Heart left ventricle (tissue), 16 donors: Measurements from ENCODE around the gene EDN3. TPM values are rescaled to one million over a fixed set of nuclear protein-coding genes. Genes with fewer than 3 reads are reported as not detected.

ENCODE experiments used
- ATAC-seq, 4 donors: fragments of 200-7000 bp; cut with Tn5 transposase; one replicate each; pipeline ENCODE4 v1.9.1; 2020 to 2022; ENCODE audit warnings: moderate library complexity in 4 of 4, mild to moderate bottlenecking in 3 of 4, moderate number of reproducible peaks in 1 of 4
- DNase-seq, 5 donors: peaks; one replicate each; pipeline ENCODE4 v3.0.0-alpha.2; 2020
- H3K27ac ChIP-seq, 12 donors: fragments of 200-600 bp; sonication (generic) in 4 of 12; one replicate each; pipeline versions ENCODE4 v1.5.0 to v1.8.0; 2016 to 2022; ENCODE audit warnings: mild to moderate bottlenecking in 2 of 12
- H3K27me3 ChIP-seq, 9 donors: fragments of 200-600 bp; sonication (generic) in 2 of 9; one replicate each; pipeline versions ENCODE4 v1.5.1 to v1.8.0; 2016 to 2022; ENCODE audit warnings: mild to moderate bottlenecking in 3 of 9
- H3K36me3 ChIP-seq, 9 donors: fragments of 200-600 bp; sonication (generic) in 2 of 9; one replicate each; pipeline versions ENCODE4 v1.5.0 to v1.8.0; 2018 to 2022; ENCODE audit warnings: mild to moderate bottlenecking in 2 of 9
- H3K4me1 ChIP-seq, 12 donors: fragments of 200-600 bp; sonication (generic) in 4 of 12; one replicate each; pipeline versions ENCODE4 v1.5.0 to v1.8.0; 2016 to 2022; ENCODE audit warnings: mild to moderate bottlenecking in 3 of 12
- H3K4me3 ChIP-seq, 12 donors: fragments of 200-600 bp; sonication (generic) in 4 of 12; one replicate each; pipeline versions ENCODE4 v1.5.0 to v1.8.0; 2017 to 2022; ENCODE audit warnings: mild to moderate bottlenecking in 9 of 12, moderate library complexity in 4 of 12
- H3K9me3 ChIP-seq, 12 donors: fragments of 200-600 bp; sonication (generic) in 4 of 12; one replicate each; pipeline versions ENCODE4 v1.5.0 to v1.8.0; 2016 to 2022; ENCODE audit warnings: mild to moderate bottlenecking in 1 of 12
- POLR2A ChIP-seq, 2 donors: fragments of 450-650 bp; IDR thresholded peaks; one replicate each; pipeline ENCODE4 v1.6.1; 2017; ENCODE audit warnings: antibody characterized with exemption in 2 of 2, mild to moderate bottlenecking in 2 of 2, moderate library complexity in 2 of 2
- WGBS, 4 donors: extraction: QIAGEN DNeasy Blood & Tissue Kit in 2 of 4; methylation state at CpG; one replicate each; pipeline versions ENCODE4 v1.1.5 to v1.1.7; 2013 to 2018; 5-methylcytosine and 5-hydroxymethylcytosine counted together
- intact Hi-C, 10 donors: fragments of 100-400 bp; cut with DNase I; formaldehyde crosslinking; loops; one replicate each; pipeline versions ENCODE4 v1.11.1 to v1.14.2; 2022
- polyA plus RNA-seq, 2 donors: library from polyadenylated mRNA; stranded (reverse); fragments of 200-250 nt; gene quantifications; one replicate each; pipeline ENCODE4 v1.2.3, GENCODE V29; 2013
- total RNA-seq, 9 donors: library from RNA; depleted of rRNA in 2 of 9; stranded (reverse); fragments of >200 nt in 2 of 9; fragmentation: NEBNext Ultra II Directional in 3 of 9; extraction: Animal tissue kit (Norgen Biotek cat#: 25700) in 3 of 9; gene quantifications; one replicate each; pipeline versions ENCODE4 v1.1.0 to v1.2.4, GENCODE V29; 2016 to 2023
- TF ChIP-seq, protein P1 (sequence below), 12 donors: fragments of 200-600 bp; sonication (generic) in 4 of 12; IDR thresholded peaks; one replicate each; pipeline versions ENCODE4 v1.5.0 to v1.8.0; 2018 to 2022; ENCODE audit warnings: antibody characterized with exemption in 12 of 12, mild to moderate bottlenecking in 5 of 12
- donor health status: ischemic (EF 13 %, LVEDD 7.1; RV severe dilation, severe dysfunction).
- donor health status: healthy with polysubstance abuse.
- donor health status: DM: no; HTN: yes; CAD: no.
- donor health status: DM: no; HTN: no; CAD: no.
- donor health status: ischemic (EF 25% LVEDD 6.9; RV normal size, moderate dysfunction).
- donor health status: ischemic (EF 25% LVEDD 5.7; RV mildly dilated, moderate dysfunction).
- donor health status: healthy.
- donor health status: DM: yes; HTN: yes; CAD: no.
- donor health status: ischemic (EF 35%, LVEDD 5.7; RV mildly dilated, moderate dysfunction).
- donor health status: nonischemic (EF 11% LVEDD 7.7; RV severe dilation, severe dysfunction).
- donor health status: DM: yes; HTN: yes; CAD: no.
- donor health status: PGD.
- donor health status: ischemic (EF 29% LVEDD 5.4; RV normal size, mild dysfunction).
- donor health status: nonischemic (EF 23%, LVEDD 6.1; RV moderate dilation, normal function).

EDN3 gene
- total and polyA plus RNA-seq, 11 donors = 0.07 to 0.17 TPM; not detected in 9

DNA sequence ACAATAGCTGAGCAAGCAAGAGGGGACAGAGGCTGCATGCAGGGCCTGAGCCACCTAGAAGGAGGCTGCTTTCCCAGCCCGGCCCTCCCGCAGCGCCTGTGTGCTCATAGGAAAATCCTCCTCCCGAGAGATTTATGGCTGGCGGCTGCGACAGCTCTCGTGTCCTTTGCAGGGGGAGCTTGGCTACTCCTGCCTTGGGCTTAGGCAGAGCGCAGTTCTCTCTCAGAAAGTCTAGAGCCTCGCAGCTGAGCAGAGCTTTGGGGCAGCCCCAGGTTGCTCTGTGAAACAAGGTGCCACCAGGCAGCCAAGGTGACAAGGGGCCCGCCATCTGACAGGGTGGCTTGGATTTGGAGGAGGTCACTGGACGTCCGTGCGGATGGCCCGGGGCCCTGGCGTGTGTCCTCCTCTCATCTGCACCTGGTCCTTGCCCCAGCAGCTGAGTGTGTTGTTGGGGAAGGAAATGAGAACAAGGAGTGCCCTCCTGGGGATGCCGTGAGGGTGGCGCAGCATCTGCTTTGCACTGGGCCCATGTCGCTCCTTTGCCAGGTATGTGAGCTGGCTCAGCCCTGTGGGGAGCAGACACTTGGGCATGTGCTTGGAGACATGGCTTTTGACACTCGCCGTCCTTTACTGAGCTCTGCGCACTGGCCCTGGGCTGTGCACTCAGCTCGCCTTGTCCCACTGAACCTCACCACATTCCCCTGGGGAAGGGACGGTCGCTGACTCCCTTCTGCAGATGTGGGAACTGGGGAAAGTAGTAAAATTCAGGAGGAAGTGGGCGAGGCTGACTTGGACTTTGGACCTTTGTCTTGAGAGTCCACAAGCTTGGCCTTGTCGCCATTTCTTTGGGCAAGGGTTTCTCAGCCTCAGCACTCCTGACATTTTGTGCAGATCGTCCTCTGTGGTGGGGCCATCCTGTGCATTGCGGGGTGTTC lies 41.9 kb downstream of the EDN3 start:
- H3K36me3 ChIP-seq = no peaks in the 10 kb centered on the region
- H3K27ac ChIP-seq = no peak overlapping the region
- no peak overlapping the region for H3K4me3 ChIP-seq
- H3K4me1 ChIP-seq = no peaks in the 10 kb centered on the region
- DNase-seq (no peak), ATAC-seq (no peak)
- TF ChIP-seq, protein P1, sequence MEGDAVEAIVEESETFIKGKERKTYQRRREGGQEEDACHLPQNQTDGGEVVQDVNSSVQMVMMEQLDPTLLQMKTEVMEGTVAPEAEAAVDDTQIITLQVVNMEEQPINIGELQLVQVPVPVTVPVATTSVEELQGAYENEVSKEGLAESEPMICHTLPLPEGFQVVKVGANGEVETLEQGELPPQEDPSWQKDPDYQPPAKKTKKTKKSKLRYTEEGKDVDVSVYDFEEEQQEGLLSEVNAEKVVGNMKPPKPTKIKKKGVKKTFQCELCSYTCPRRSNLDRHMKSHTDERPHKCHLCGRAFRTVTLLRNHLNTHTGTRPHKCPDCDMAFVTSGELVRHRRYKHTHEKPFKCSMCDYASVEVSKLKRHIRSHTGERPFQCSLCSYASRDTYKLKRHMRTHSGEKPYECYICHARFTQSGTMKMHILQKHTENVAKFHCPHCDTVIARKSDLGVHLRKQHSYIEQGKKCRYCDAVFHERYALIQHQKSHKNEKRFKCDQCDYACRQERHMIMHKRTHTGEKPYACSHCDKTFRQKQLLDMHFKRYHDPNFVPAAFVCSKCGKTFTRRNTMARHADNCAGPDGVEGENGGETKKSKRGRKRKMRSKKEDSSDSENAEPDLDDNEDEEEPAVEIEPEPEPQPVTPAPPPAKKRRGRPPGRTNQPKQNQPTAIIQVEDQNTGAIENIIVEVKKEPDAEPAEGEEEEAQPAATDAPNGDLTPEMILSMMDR (IDR thresholded peaks at IDR 0.05) = no peak
- no peak for TF ChIP-seq POLR2A (IDR thresholded peaks at IDR 0.05)
- 60 to 73% (median 70%) methylated on average over 25 to 28 of the region's 28 CpGs for WGBS, 4 donors
- intact Hi-C loops = no loop called here
- no peaks in the 10 kb centered on the region for H3K9me3 ChIP-seq
- peaks cover 0 to 5% (median 0%) of the 10 kb centered on the region in 9 donors for H3K27me3 ChIP-seq

DNA sequence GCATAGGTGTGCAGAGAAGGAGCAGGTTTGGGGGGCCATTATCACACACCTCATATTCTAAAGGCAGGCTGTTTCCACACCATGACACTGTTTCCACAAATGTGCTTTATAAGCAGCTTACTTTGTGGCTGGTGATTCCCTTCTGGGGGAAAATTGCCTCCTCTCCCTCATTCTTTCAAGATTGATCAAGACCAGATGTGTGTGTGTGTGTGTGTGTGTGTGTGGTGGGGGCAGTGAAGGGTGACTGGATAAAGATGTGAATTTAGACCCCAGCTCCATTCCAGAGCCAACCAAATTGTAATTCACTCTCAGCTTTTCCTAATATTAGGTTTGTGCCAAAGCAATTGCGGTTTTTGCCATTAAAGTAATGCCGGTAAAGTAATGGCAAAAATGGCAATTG lies 45.6 kb downstream of the EDN3 start:
- H3K4me3 ChIP-seq = no peak overlapping the region
- WGBS, 4 donors = 92 to 97% (median 95%) methylated on average over 2 of the region's 2 CpGs
- ATAC-seq (no peak), DNase-seq (no peak)
- H3K27me3 ChIP-seq = peaks cover 0 to 7% (median 0%) of the 10 kb centered on the region in 9 donors
- no peak overlapping the region for H3K27ac ChIP-seq
- TF ChIP-seq POLR2A (IDR thresholded peaks at IDR 0.05) = no peak
- TF ChIP-seq, protein P1 (IDR thresholded peaks at IDR 0.05) = no peak
- no peaks in the 10 kb centered on the region for H3K9me3 ChIP-seq
- H3K36me3 ChIP-seq = no peaks in the 10 kb centered on the region
- no peaks in the 10 kb centered on the region for H3K4me1 ChIP-seq
- intact Hi-C loops = no loop called here

DNA sequence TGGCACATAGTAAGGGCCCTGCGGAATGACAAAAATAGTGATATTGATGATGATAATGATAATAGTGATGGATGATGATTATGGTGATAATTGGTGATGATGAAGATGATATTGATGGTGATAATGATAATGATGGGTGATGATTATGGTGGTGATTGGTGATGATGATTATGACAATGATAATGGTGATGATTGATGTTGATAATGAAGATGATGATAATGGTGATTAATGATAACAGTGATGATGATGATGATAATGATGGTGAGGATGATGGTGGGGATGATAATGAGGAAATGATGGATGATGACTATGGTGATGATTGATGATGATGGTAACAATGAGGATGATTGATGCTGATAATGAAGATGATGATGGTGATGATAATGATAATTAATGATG lies 48.9 kb downstream of the EDN3 start:
- 33 to 94% (median 91%) methylated on average over 1 of the region's 1 CpG for WGBS, 4 donors

More for the DNA sequence above, 48.9 kb downstream of the EDN3 start:
- intact Hi-C loops = no loop called here
- Histone ChIP-seq H3K27ac (no peak overlapping the region), H3K4me1 (no peaks in the 10 kb centered on the region), H3K27me3 (peaks cover 0 to 11% (median 0%) of the 10 kb centered on the region in 9 donors), H3K4me3 (no peak overlapping the region), H3K36me3 (no peaks in the 10 kb centered on the region), H3K9me3 (no peaks in the 10 kb centered on the region)
- no peak for ATAC-seq
- TF ChIP-seq POLR2A (IDR thresholded peaks at IDR 0.05) = no peak
- TF ChIP-seq, protein P1 (IDR thresholded peaks at IDR 0.05) = no peak
- no peak for DNase-seq
